Embryonic facial prominence (tissue), 1 donor: Measurements from ENCODE around the gene KRTAP12-2.
"Not testable (repeated sequence)": the region's sequence is repeated elsewhere in the genome, so short reads cannot be mapped to it uniquely, and the experiment has no call there.

Experiments used
- DNase-seq: peaks from one replicate; pipeline ENCODE4 v3.0.0-alpha.2; 2016; ENCODE audit errors: extremely low spot score

The KRTAP12-2 gene

GRCh38 chr21:44702111-44702972, 35.6 kb upstream of the KRTAP12-2 start:
- no peak for DNase-seq

DNA sequence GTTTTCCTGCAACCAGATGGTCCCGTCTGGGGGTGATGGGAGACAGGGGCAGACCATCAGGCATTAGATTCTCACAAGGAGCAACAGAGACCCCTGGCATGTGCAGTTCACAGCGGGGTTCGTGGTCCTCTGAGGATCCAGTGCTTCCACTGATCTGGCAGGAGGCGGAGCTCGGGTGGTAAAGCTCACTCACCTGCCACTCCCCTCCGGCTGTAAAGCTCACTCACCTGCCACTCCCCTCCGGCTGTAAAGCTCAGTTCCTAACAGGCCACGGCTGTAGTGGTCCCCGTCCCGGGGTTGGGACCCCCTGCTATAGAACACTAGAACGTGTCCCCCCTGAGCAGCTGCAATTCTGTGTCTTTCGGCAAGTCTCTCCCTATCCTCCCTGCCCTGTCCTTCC, 34.8 kb upstream of the KRTAP12-2 start:
- no peak for DNase-seq

- no peak for DNase-seq
Measured at GRCh38 chr21:44701023-44701400, 34.3 kb upstream of the KRTAP12-2 start.

GRCh38 chr21:44700101-44701022, 33.6 kb upstream of the KRTAP12-2 start:
- no peak for DNase-seq

DNA sequence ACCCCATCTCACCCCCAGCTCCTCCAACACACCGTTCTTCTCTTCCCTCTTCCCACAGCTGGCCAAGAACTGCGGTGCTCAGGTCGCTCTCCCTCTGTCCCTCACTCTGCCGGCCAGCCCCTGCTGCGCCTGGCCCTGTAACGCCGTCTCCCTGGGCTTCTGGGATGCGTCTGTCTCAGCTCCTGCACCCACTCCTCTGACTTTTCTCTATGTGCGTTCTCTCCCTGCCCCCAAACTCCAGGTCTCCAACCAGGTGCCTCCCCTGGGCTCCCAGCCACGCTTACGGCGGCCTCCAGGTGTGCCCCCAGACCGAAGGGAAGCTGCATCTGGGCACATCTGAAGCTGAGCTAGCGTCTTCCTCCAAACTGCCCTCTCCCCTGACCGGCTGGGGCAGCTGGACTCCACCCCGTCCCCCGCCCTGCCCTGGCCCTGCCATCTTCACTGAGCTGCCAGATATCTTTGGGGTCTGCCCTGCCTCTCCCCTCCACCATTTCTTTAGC, 32.8 kb upstream of the KRTAP12-2 start:
- DNase-seq = no peak

- DNase-seq = no peak
Measured at GRCh38 chr21:44697811-44698734, 31.3 kb upstream of the KRTAP12-2 start.

GRCh38 chr21:44697172-44697810, 30.6 kb upstream of the KRTAP12-2 start, which contains the start of gene KRTAP10-12:
Gene KRTAP10-12 (plus strand): TSS chr21:44697172. CDS start chr21:44697202, 30 bp downstream.
- DNase-seq = not testable (repeated sequence)

DNA sequence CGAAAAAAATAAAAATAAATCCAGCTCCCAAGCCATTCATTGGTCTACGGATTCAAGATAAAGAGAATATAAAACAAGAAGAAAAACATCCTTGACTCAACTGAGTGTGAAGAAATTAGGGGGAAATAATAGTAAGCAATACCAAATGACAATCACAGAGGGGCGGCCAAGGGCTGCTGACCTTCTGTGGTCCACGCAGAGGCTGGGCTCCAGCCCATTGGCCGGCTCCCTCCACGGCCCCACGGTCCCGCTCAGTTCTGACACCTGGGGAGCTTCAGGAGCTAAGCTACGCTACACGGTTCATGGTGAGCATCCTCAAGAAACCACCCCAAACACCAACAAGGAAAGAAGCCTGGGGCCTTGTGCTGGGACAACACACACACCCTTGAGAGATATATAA, 29.8 kb upstream of the KRTAP12-2 start:
- no peak for DNase-seq

DNA sequence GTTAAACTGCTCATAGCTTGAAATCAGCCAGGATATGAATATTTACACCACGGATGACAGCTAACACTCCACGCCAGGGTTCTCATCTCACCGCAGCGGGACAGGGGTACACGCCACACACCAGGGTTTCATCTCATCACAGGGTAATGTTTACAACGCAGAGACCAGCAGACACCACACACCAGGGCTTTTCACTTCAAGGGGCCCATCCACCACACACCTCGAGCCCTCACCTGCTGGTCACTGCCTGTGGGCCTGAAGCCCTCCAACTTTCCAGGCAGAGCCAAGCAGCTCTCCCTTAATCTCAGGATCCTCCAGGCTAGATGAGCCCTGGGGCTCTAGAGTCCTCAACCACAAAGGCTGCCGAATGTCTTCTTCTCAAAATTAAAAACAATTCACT, 28.9 kb upstream of the KRTAP12-2 start:
- no peak for DNase-seq

DNA sequence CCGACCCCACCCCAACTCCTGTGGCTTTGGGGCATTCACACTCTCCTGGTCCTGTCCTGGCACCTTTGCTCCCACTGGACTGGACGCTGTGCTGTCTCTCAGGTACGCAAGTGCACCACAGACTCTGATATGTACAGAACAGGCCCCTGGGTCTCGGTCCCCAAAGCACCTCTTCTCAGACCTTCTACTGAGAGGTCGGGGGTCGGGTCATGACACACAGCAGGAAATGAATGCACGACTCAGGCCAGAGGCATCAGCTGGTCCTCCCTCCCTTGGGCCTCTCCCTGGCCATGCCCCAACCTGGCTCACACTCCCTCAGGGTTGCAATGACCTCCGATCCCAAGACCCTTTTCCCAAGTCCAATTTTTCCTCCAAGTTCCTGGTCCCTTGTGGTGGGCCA, 28.5 kb upstream of the KRTAP12-2 start:
- no peak for DNase-seq

DNA sequence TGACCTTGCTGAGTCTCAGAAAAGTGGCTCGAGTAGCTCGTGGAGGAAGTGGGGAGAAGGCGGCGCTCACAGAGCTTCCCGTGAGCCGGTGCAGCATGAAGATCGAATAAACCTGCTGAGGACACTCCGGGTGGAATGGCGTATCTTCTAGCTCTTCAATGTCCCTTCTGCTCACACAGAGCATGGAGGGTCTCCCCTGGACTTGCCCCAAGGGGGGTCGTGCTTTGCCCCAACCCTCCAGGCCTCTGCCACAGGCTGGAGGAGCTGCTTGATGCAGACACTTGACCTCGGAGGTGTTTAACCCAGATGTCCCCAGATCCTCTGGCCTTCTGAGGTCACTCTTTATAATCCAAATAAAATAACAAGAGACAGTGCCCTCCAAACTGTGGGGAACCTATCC, 28.0 kb upstream of the KRTAP12-2 start:
- DNase-seq = no peak

DNA sequence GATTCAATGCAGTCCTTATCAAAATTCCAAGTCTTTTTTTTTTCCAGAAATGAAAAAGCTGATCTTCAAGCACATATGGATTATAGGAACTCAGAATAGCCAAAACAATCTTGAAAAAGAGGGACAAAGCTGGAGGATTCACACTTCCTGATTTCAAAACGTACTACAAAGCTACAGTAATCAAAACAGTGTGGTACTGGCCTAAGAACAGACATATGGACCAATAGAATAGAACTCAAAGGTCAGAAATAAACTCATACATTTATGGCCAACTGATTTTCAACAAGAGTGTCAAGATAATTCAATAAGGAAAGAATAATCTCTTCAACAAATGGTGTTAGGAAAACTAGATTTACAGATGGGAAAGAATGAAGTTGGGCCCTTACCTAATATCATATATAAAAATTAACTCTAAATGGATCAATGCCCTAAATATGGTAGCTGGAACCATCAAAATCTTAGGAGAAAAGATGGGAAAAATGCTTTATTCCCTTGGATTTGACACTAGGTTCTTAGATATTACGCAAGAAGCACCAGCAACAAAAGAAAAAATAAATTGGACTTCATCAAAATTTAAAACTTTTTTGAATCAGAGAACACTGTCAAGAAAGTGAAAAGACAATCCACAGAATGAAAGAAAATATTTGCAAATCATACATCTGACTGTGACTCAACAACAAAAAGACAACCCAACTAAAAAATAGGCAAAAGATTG, 26.2 kb upstream of the KRTAP12-2 start:
- DNase-seq = no peak

DNA sequence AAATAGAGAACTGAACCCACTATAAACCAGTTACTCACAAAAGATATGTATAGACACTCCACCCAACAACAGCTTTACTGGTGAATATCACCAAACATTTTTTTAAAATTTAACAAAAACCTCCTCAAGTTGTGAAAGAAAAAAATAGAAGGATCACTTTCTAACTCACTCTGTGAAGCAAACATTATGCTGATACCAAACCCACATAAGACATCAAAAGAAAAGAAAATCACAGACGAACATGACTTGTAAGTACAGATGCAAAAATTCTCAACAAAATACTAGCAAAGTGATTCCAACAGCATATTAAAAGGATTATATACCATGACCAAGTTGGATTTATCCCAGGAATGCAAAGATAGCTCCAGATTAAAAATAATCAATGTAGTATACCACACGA, 25.0 kb upstream of the KRTAP12-2 start:
- DNase-seq = no peak

- DNase-seq = not testable (repeated sequence)
Measured at GRCh38 chr21:44689740-44690139, 23.0 kb upstream of the KRTAP12-2 start.

DNA sequence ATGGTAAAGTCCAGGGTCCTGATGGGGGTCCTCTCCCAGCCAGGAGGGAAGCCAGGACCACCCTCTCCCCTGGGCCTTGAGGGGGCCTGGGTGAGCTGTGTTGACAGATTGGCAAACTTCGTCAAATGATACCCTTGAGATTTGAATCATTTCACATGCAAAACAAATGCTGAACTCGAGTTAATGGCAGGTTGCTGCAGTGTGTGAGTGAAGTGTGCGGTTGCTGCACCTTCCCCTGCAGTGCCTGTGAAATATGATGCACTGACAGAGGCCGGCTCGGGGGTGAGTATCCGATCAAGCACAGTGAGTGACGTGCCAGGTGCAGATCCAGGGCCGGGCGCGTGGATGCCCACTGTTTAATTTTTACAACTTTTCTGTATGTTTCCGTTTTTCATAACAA, 20.9 kb upstream of the KRTAP12-2 start:
- DNase-seq = no peak

GRCh38 chr21:44686843-44687561, 20.3 kb upstream of the KRTAP12-2 start:
- DNase-seq = no peak

- DNase-seq = no peak
Measured at GRCh38 chr21:44686000-44686781, 19.5 kb upstream of the KRTAP12-2 start.

DNA sequence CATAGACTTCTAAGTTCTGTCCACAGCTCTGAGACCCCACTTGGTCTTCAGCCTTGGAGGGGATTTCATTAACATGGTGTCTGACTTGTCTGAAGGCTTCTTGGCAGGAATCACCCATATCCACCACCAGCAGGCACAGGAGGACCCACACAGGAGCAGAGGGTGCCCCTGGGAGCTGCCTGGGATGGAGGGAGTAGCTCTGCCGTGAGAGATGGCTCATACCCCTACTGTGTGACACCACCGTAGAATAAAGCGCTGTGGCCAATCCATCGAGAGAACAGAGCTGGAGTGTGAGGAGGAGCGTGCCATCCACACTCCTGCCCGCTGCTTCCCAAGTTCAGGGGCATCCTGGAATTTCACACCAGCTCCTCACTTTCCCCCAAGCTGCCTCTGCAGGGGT, 18.3 kb upstream of the KRTAP12-2 start:
- not testable (repeated sequence) for DNase-seq

- no peak for DNase-seq
Measured at GRCh38 chr21:44684483-44684882, 17.8 kb upstream of the KRTAP12-2 start.
